Measurements from ENCODE around the gene OOEP.

- TF ChIP-seq CTCF (IDR thresholded peaks at IDR 0.05; ENCODE audit: low read length): no peak
- TF ChIP-seq EZH2phosphoT487 (IDR thresholded peaks at IDR 0.05; ENCODE audit: low read length): no peak
- no peak for TF ChIP-seq EZH2 (optimal IDR thresholded peaks at IDR 0.05; ENCODE audit: low read depth, low read length)
Measured at GRCh38 chr6:73395875-73396274, 26.2 kb upstream of the OOEP start.

Data from MM.1S (cell line).